ENCODE results near the gene TRIO. TPM values are rescaled to one million over a fixed set of nuclear protein-coding genes. Genes with fewer than 3 reads are reported as not detected.

The TRIO gene
- polyA plus RNA-seq, 3 donors, result 1.7 to 45.8 (median 2.1) TPM

GRCh38 chr5:14414656-14415023 is 271.5 kb downstream of the TRIO start:
- Histone ChIP-seq H3K9me3 (replicated peaks in 1 of 2; ENCODE audit: control insufficient read depth in 1 of 2, insufficient read depth in 1 of 2, low read length in 2 of 2) (no peaks in the 10 kb centered on the region), H3K9ac (ENCODE audit: insufficient read depth, low read length, poor library complexity, severe bottlenecking) (no peak overlapping the region), H3K4me2 (replicated peaks; ENCODE audit: extremely low read depth, low read length, poor library complexity, severe bottlenecking) (no peak overlapping the region), H4K20me1 (ENCODE audit: insufficient read depth, low read length) (peaks cover 6% of the 10 kb centered on the region), H3K27ac (ENCODE audit: low read depth in 1 of 2, low read length in 2 of 2) (no peak overlapping the region), H3K79me2 (ENCODE audit: insufficient read depth, low read length) (no peaks in the 10 kb centered on the region), H3K36me3 (replicated peaks in 1 of 2; ENCODE audit: control insufficient read depth in 1 of 2, insufficient read depth in 2 of 2, low read length in 2 of 2) (peaks cover 79 to 100% of the 10 kb centered on the region in 2 donors), H2AFZ (ENCODE audit: insufficient read depth, low read depth, low read length, poor library complexity, severe bottlenecking) (no peak overlapping the region), H3K4me1 (ENCODE audit: control insufficient read depth in 1 of 2, insufficient read depth in 2 of 2, low read length in 2 of 2) (no peaks in the 10 kb centered on the region), H3K4me3 (replicated peaks in 1 of 3; ENCODE audit: low read depth in 2 of 3, low read length in 3 of 3) (no peak overlapping the region), H3K27me3 (ENCODE audit: control insufficient read depth in 2 of 2, insufficient read depth in 2 of 2, low read length in 2 of 2) (no peaks in the 10 kb centered on the region)
- Mint-ChIP-seq H3K4me3 (no peak overlapping the region), H3K36me3 (peaks cover 85 to 98% of the 10 kb centered on the region in 2 donors), H3K9me3 (peaks cover 0 to 3% (median 0%) of the 10 kb centered on the region in 7 donors), H3K4me1 (no peaks in the 10 kb centered on the region), H3K27ac (no peak overlapping the region), H3K27me3 (ENCODE audit: low read depth in 3 of 3) (peaks cover 0 to 1% (median 0%) of the 10 kb centered on the region in 3 donors)
- intact Hi-C loops (cut with micrococcal nuclease), result no loop called here
- WGBS (ENCODE audit: insufficient coverage), result 100% methylated on average over 5 of the region's 7 CpGs
- TF ChIP-seq CTCF (IDR thresholded peaks at IDR 0.05), result no peak
- no peak for DNase-seq

GRCh38 chr5:14415024-14415697 is 272.0 kb downstream of the TRIO start:
- Mint-ChIP-seq H3K4me3 (no peak overlapping the region), H3K27ac (peak overlapping the region in 2 of 7 donors; percentile 22 to 36), H3K27me3 (ENCODE audit: low read depth in 3 of 3) (peaks cover 0 to 1% (median 0%) of the 10 kb centered on the region in 3 donors), H3K36me3 (peaks cover 85 to 98% of the 10 kb centered on the region in 2 donors), H3K9me3 (peaks cover 0 to 3% (median 0%) of the 10 kb centered on the region in 7 donors), H3K4me1 (no peaks in the 10 kb centered on the region)
- Histone ChIP-seq H3K4me1 (ENCODE audit: control insufficient read depth in 1 of 2, insufficient read depth in 2 of 2, low read length in 2 of 2) (no peaks in the 10 kb centered on the region), H3K4me2 (replicated peaks; ENCODE audit: extremely low read depth, low read length, poor library complexity, severe bottlenecking) (no peak overlapping the region), H4K20me1 (ENCODE audit: insufficient read depth, low read length) (peaks cover 6% of the 10 kb centered on the region), H3K4me3 (replicated peaks in 1 of 3; ENCODE audit: low read depth in 2 of 3, low read length in 3 of 3) (no peak overlapping the region), H3K79me2 (ENCODE audit: insufficient read depth, low read length) (no peaks in the 10 kb centered on the region), H3K9ac (ENCODE audit: insufficient read depth, low read length, poor library complexity, severe bottlenecking) (no peak overlapping the region), H3K36me3 (replicated peaks in 1 of 2; ENCODE audit: control insufficient read depth in 1 of 2, insufficient read depth in 2 of 2, low read length in 2 of 2) (peaks cover 79 to 100% of the 10 kb centered on the region in 2 donors), H3K9me3 (replicated peaks in 1 of 2; ENCODE audit: control insufficient read depth in 1 of 2, insufficient read depth in 1 of 2, low read length in 2 of 2) (no peaks in the 10 kb centered on the region), H3K27me3 (ENCODE audit: control insufficient read depth in 2 of 2, insufficient read depth in 2 of 2, low read length in 2 of 2) (no peaks in the 10 kb centered on the region), H3K27ac (ENCODE audit: low read depth in 1 of 2, low read length in 2 of 2) (no peak overlapping the region), H2AFZ (ENCODE audit: insufficient read depth, low read depth, low read length, poor library complexity, severe bottlenecking) (no peak overlapping the region)
- intact Hi-C loops (cut with micrococcal nuclease), result no loop called here
- no peak for DNase-seq
- TF ChIP-seq CTCF (IDR thresholded peaks at IDR 0.05), result no peak
- WGBS (ENCODE audit: insufficient coverage), result 98% methylated on average over 11 of the region's 16 CpGs

Measured in CD14-positive monocyte (primary cell).